ENCODE results near the gene NID2. TPM values are rescaled to one million over a fixed set of nuclear protein-coding genes. Genes with fewer than 3 reads are reported as not detected.
A peak's percentile ranks its signal among the peaks of the same experiment; 100 is the strongest.

Gene NID2
- total RNA-seq, 1 donor from 2014 or later, result 24.7 TPM

DNA sequence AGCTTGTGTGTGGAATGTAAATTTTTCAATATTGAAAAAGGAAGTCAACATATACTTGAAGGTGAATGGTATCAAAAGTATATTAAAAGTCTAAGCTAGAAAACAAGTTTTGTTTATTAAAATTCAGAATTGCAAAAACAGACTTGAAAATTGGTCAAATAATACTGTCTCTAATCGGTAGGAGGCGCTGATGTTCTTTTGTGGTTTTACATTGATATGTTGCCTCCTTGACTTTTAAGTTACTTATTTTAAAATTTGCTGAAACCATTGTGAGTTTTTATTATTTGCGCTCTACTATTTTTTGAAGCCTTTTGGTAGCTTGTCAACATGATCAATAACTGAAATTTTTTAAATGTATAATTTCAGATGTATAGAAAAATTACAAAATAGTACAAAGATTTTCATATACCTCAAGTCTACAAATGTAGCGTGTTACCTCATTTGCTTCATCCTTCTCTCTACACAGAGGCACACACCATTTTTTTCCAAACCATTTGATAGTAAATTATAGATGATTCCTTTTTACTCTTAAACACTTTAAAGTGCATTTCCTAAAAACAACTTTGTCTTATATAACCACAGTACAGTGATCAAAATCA, 72.6 kb downstream of the NID2 start:
- no peak overlapping the region for H3K4me2 ChIP-seq
- H3K36me3 Mint-ChIP-seq, result peaks cover 27% of the 10 kb centered on the region
- H3F3A ChIP-seq (ENCODE audit: low read depth), result peaks cover 27% of the 10 kb centered on the region
- no peak overlapping the region for H2AFZ ChIP-seq (replicated peaks)
- H3K27ac Mint-ChIP-seq, result no peak overlapping the region
- no peak overlapping the region for H3K4me3 Mint-ChIP-seq
- H3K9ac ChIP-seq, result no peak overlapping the region
- H3K27me3 ChIP-seq, result no peaks in the 10 kb centered on the region
- peaks cover 3% of the 10 kb centered on the region for H3K4me1 ChIP-seq
- H4K20me1 ChIP-seq (ENCODE audit: low read depth), result peaks cover 32% of the 10 kb centered on the region
- H3K79me2 ChIP-seq (ENCODE audit: low read depth), result peaks cover 71% of the 10 kb centered on the region
- peaks cover 73% of the 10 kb centered on the region for H3K36me3 ChIP-seq
- H3K9me3 ChIP-seq (ENCODE audit: low read depth), result no peaks in the 10 kb centered on the region
- no peaks in the 10 kb centered on the region for H3K4me1 Mint-ChIP-seq
- no peaks in the 10 kb centered on the region for H3K27me3 Mint-ChIP-seq (ENCODE audit: insufficient read depth, low read depth)
- H3K9me3 Mint-ChIP-seq, result no peaks in the 10 kb centered on the region
- DNase-seq (ENCODE audit: low spot score), result peak; percentile 32
- H3K4me3 ChIP-seq, result no peak overlapping the region
- TF ChIP-seq, protein P1, sequence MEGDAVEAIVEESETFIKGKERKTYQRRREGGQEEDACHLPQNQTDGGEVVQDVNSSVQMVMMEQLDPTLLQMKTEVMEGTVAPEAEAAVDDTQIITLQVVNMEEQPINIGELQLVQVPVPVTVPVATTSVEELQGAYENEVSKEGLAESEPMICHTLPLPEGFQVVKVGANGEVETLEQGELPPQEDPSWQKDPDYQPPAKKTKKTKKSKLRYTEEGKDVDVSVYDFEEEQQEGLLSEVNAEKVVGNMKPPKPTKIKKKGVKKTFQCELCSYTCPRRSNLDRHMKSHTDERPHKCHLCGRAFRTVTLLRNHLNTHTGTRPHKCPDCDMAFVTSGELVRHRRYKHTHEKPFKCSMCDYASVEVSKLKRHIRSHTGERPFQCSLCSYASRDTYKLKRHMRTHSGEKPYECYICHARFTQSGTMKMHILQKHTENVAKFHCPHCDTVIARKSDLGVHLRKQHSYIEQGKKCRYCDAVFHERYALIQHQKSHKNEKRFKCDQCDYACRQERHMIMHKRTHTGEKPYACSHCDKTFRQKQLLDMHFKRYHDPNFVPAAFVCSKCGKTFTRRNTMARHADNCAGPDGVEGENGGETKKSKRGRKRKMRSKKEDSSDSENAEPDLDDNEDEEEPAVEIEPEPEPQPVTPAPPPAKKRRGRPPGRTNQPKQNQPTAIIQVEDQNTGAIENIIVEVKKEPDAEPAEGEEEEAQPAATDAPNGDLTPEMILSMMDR (IDR thresholded peaks at IDR 0.05), result peak; percentile 84
- TF ChIP-seq EZH2 (IDR thresholded peaks at IDR 0.05), result no peak
- no peak for TF ChIP-seq EZH2phosphoT487 (IDR thresholded peaks at IDR 0.05)
- H3K27ac ChIP-seq, result no peak overlapping the region

DNA sequence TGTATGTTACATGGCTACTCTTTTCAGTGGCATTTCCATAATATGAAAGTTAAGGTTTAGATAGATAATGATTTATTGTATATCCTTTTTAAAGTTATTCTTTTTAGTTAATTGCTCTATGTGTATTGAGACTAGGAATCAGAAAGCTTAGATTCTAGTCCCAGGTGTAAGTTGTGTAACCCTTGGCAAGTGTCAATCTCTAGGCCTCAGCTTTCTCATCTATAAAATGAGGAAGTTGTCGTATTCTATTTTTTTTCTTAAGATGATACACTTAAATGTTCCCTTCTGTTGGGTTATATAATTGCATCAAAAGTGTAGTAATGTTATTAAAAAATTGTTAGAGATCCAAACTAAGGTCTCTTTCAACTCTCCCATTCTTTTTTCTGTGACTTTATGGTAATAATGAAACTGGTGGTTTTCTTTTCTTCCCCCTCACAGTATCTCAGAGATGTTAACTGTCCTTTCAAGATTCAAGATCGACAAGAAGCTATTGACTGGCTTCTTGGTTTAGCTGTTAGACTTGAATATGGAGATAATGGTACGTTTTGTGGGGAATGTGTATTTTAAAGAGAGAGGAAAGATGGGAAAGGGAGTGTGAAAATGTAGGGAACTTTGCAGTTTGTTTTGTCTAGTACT, 75.5 kb downstream of the NID2 start:
- TF ChIP-seq, protein P1 (IDR thresholded peaks at IDR 0.05), result no peak
- TF ChIP-seq EZH2 (IDR thresholded peaks at IDR 0.05) (no peak), EZH2phosphoT487 (IDR thresholded peaks at IDR 0.05) (no peak)
- Histone ChIP-seq H2AFZ (replicated peaks) (no peak overlapping the region), H3K27ac (no peak overlapping the region), H4K20me1 (ENCODE audit: low read depth) (peaks cover 43% of the 10 kb centered on the region), H3K4me1 (peaks cover 12% of the 10 kb centered on the region), H3K36me3 (peaks cover 49% of the 10 kb centered on the region), H3K9me3 (ENCODE audit: low read depth) (no peaks in the 10 kb centered on the region), H3K4me2 (no peak overlapping the region), H3K27me3 (no peaks in the 10 kb centered on the region), H3K9ac (no peak overlapping the region), H3K79me2 (ENCODE audit: low read depth) (peaks cover 80% of the 10 kb centered on the region), H3K4me3 (no peak overlapping the region), H3F3A (ENCODE audit: low read depth) (peaks cover 32% of the 10 kb centered on the region)
- no peaks in the 10 kb centered on the region for H3K9me3 Mint-ChIP-seq
- peaks cover 18% of the 10 kb centered on the region for H3K36me3 Mint-ChIP-seq
- no peak for DNase-seq (ENCODE audit: low spot score)
- peaks cover 12% of the 10 kb centered on the region for H3K4me1 Mint-ChIP-seq
- no peaks in the 10 kb centered on the region for H3K27me3 Mint-ChIP-seq (ENCODE audit: insufficient read depth, low read depth)
- no peak overlapping the region for H3K4me3 Mint-ChIP-seq
- no peak overlapping the region for H3K27ac Mint-ChIP-seq

DNA sequence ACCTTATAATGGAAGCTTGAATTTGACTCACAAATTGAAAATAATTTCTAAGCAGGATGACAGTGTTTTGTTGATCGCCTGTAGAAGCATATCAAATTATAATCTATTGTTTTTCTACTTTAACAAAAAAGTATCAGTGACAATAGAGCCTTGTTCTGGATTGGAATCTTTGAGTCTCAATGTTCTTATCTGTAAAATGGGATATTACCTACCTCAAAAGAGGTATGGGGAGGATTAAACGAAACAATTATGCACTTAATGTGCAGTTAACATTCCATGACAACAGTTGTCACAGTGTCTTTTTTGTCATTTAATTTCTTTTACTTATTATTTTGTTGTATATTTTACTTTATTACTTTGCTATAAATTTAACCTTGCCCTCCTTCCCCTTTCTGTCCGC, 78.4 kb downstream of the NID2 start:
- peaks cover 52% of the 10 kb centered on the region for H3K79me2 ChIP-seq (ENCODE audit: low read depth)
- H3K27ac ChIP-seq, result no peak overlapping the region
- Mint-ChIP-seq H3K27ac (no peak overlapping the region), H3K36me3 (peaks cover 9% of the 10 kb centered on the region), H3K4me3 (peak overlapping the region; percentile 99), H3K9me3 (no peaks in the 10 kb centered on the region), H3K4me1 (peaks cover 12% of the 10 kb centered on the region), H3K27me3 (ENCODE audit: insufficient read depth, low read depth) (no peaks in the 10 kb centered on the region)
- TF ChIP-seq EZH2 (IDR thresholded peaks at IDR 0.05), result no peak
- no peak for TF ChIP-seq EZH2phosphoT487 (IDR thresholded peaks at IDR 0.05)
- TF ChIP-seq, protein P1 (IDR thresholded peaks at IDR 0.05), result no peak
- H3K4me3 ChIP-seq, result peak overlapping the region; percentile 93
- H3K4me2 ChIP-seq, result peak overlapping the region; percentile 84
- H3K36me3 ChIP-seq, result peaks cover 25% of the 10 kb centered on the region
- H3K9me3 ChIP-seq (ENCODE audit: low read depth), result no peaks in the 10 kb centered on the region
- peaks cover 24% of the 10 kb centered on the region for H3F3A ChIP-seq (ENCODE audit: low read depth)
- no peaks in the 10 kb centered on the region for H3K27me3 ChIP-seq
- H3K4me1 ChIP-seq, result peaks cover 12% of the 10 kb centered on the region
- DNase-seq (ENCODE audit: low spot score), result no peak
- peaks cover 29% of the 10 kb centered on the region for H4K20me1 ChIP-seq (ENCODE audit: low read depth)
- peak overlapping the region; percentile 93 for H3K9ac ChIP-seq
- no peak overlapping the region for H2AFZ ChIP-seq (replicated peaks)
